Caco-2 (cell line): Measurements from ENCODE around the gene SPINK7. TPM values are rescaled to one million over a fixed set of nuclear protein-coding genes. Genes with fewer than 3 reads are reported as not detected.
A peak's percentile ranks its signal among the peaks of the same experiment; 100 is the strongest.

Experiments used
- BruUV-seq: library from RNA; stranded (reverse); fragments of 400-500 nt; replicated peaks from 2 replicates; lab custom pipeline; 2021; lab: Mats Ljungman, UMichigan
- CTCF ChIA-PET: fragments of 300-600 bp; sonication (Branson Sonifier 250); formaldehyde crosslinking; loops from one replicate; lab custom pipeline; 2022; ENCODE audit warnings: antibody characterized with exemption; lab: Charles Lee
- POLR2A ChIA-PET: fragments of 300-600 bp; sonication (Branson Sonifier 250); formaldehyde crosslinking; loops from one replicate; lab custom pipeline; 2022; ENCODE audit warnings: antibody characterized with exemption; lab: Charles Lee
- DNase-seq, 2 experiments: peaks; one replicate each; pipeline versions ENCODE4 v3.0.0 to v3.0.0-alpha.2; 2020 to 2022
- H3K27me3 ChIP-seq: replicated peaks from 2 replicates; pipeline ENCODE4 v1.6.0; 2011; ENCODE audit warnings: low read length; ENCODE audit not compliant: control insufficient read depth, insufficient read depth
- H3K36me3 ChIP-seq: 2 replicates; pipeline ENCODE4 v1.5.1; 2011; ENCODE audit warnings: low read length; ENCODE audit not compliant: control insufficient read depth, insufficient read depth
- H3K4me1 ChIP-seq: fragments of 250-450 bp; sonication (Bioruptor Pico); 2 replicates; pipeline ENCODE4 v1.5.1; 2020; ENCODE audit warnings: mild to moderate bottlenecking
- H3K4me3 ChIP-seq: 2 replicates; pipeline ENCODE4 v1.5.1; 2011; ENCODE audit warnings: low read depth, mild to moderate bottlenecking, control low read depth, low read length
- H3K9me3 ChIP-seq: fragments of 250-450 bp; sonication (Bioruptor Pico); 2 replicates; pipeline ENCODE4 v1.5.1; 2020; ENCODE audit warnings: mild to moderate bottlenecking, moderate library complexity
- H3K27ac Mint-ChIP-seq: one replicate; pipeline ENCODE4 v1.8.0; 2022; ENCODE audit warnings: mixed read lengths; ENCODE audit not compliant: unreplicated experiment
- H3K27me3 Mint-ChIP-seq: one replicate; pipeline ENCODE4 v1.8.0; 2022; ENCODE audit warnings: mixed read lengths; ENCODE audit not compliant: insufficient read depth, unreplicated experiment
- H3K36me3 Mint-ChIP-seq: one replicate; pipeline ENCODE4 v1.8.0; 2022; ENCODE audit warnings: mild to moderate bottlenecking, mixed read lengths; ENCODE audit not compliant: insufficient read depth, unreplicated experiment
- H3K4me1 Mint-ChIP-seq: one replicate; pipeline ENCODE4 v1.8.0; 2022; ENCODE audit warnings: low read depth, mixed read lengths; ENCODE audit not compliant: unreplicated experiment
- H3K4me3 Mint-ChIP-seq: one replicate; pipeline ENCODE4 v1.8.0; 2022; ENCODE audit warnings: mild to moderate bottlenecking, moderate library complexity, mixed read lengths; ENCODE audit not compliant: unreplicated experiment
- H3K9me3 Mint-ChIP-seq: one replicate; pipeline ENCODE4 v1.8.0; 2022; ENCODE audit warnings: mixed read lengths; ENCODE audit not compliant: unreplicated experiment
- intact Hi-C: fragments of 100-400 bp; cut with micrococcal nuclease; formaldehyde crosslinking; loops from one replicate; pipeline ENCODE4 v1.10.0; 2022; ENCODE audit not compliant: unreplicated experiment
- total RNA-seq: library from RNA; stranded (reverse); gene quantifications from 2 replicates; pipeline ENCODE4 v1.2.3, GENCODE V29; 2022
- TF ChIP-seq, protein P1 (sequence below), 2 experiments: fragments of 200-600 bp in 1 of 2; IDR thresholded peaks; 1 replicate in 1 of 2; 2 replicates in 1 of 2; pipeline versions ENCODE4 v1.5.1 to v1.8.0; 2011 to 2022; ENCODE audit warnings: antibody characterized with exemption in 1 of 2, control low read depth in 1 of 2, inconsistent platforms in 1 of 2, low read depth in 1 of 2, low read length in 1 of 2, mild to moderate bottlenecking in 1 of 2, moderate library complexity in 1 of 2; ENCODE audit not compliant: insufficient read depth in 1 of 2, severe bottlenecking in 1 of 2, unreplicated experiment in 1 of 2

The SPINK7 gene
- total RNA-seq, 1 experiment from 2014 or later: not detected

DNA sequence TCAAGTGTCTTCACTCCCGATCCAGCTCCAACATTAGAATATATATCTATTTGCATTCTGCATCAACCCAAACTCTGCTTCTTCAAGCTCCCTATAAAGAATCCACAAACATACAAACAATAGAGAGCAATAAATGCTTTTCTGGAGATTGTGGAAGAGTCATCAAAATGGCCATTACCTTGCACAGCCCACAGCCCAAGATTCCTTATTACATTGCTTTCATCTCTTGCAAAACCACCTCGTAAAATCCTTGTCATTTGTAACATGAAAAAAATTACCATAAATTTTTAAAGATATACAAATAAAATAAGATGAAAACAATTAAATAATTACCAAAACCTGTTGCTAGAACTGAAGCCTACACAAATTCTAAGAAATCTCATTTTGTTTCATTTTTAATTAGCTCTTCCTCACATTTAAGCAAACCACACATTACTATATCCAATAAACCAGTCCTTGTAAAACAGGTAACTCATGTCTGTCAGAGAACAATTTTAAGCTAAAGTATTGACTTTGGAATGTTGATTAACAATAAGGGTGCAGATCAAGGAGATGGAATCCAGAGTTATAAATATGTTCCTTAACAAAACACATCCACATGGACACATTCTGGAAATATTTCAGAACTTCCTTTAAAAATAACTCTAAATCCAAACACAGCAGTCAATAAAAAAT lies 30.3 kb downstream of the SPINK7 start:
- no peaks in the 10 kb centered on the region for H3K36me3 Mint-ChIP-seq
- ChIA-PET POLR2A (no interaction called here), CTCF (no interaction called here)
- H3K4me3 ChIP-seq: no peak overlapping the region
- intact Hi-C loops: no loop called here
- H3K4me1 Mint-ChIP-seq: peaks cover 11% of the 10 kb centered on the region
- TF ChIP-seq, protein P1, sequence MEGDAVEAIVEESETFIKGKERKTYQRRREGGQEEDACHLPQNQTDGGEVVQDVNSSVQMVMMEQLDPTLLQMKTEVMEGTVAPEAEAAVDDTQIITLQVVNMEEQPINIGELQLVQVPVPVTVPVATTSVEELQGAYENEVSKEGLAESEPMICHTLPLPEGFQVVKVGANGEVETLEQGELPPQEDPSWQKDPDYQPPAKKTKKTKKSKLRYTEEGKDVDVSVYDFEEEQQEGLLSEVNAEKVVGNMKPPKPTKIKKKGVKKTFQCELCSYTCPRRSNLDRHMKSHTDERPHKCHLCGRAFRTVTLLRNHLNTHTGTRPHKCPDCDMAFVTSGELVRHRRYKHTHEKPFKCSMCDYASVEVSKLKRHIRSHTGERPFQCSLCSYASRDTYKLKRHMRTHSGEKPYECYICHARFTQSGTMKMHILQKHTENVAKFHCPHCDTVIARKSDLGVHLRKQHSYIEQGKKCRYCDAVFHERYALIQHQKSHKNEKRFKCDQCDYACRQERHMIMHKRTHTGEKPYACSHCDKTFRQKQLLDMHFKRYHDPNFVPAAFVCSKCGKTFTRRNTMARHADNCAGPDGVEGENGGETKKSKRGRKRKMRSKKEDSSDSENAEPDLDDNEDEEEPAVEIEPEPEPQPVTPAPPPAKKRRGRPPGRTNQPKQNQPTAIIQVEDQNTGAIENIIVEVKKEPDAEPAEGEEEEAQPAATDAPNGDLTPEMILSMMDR (IDR thresholded peaks at IDR 0.05; ENCODE audit: insufficient read depth in 1 of 2, low read depth in 1 of 2, low read length in 1 of 2, severe bottlenecking in 1 of 2, unreplicated experiment in 1 of 2): no peak
- no peak for DNase-seq
- H3K36me3 ChIP-seq: no peaks in the 10 kb centered on the region
- H3K27ac Mint-ChIP-seq: no peak overlapping the region
- H3K9me3 Mint-ChIP-seq: no peaks in the 10 kb centered on the region
- no peaks in the 10 kb centered on the region for H3K27me3 ChIP-seq
- H3K4me1 ChIP-seq: no peaks in the 10 kb centered on the region
- peaks cover 2% of the 10 kb centered on the region for H3K27me3 Mint-ChIP-seq
- H3K9me3 ChIP-seq: no peaks in the 10 kb centered on the region
- no TSS peak for BruUV-seq
- no peak overlapping the region for H3K4me3 Mint-ChIP-seq

DNA sequence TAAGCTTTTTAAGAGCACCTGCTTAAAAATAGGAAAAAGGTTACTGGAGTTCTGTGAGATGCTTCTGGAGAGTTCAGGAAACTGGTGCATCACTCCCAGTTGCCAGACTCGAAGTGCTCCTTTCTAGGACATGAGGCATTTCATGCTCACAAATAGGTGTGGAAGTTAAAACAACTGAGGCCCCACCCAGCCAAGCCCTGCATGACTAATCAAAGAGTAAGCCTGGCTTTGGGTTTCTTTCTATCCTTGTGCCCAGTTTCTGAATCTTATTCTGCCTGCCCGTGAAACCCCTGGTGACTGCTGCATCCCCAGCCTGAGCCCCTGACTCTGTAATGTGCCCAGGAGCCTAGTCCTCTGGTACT lies 30.8 kb downstream of the SPINK7 start:
- Mint-ChIP-seq H3K4me3 (no peak overlapping the region), H3K4me1 (peaks cover 11% of the 10 kb centered on the region), H3K36me3 (no peaks in the 10 kb centered on the region), H3K27ac (no peak overlapping the region), H3K9me3 (no peaks in the 10 kb centered on the region), H3K27me3 (peaks cover 2% of the 10 kb centered on the region)
- no peaks in the 10 kb centered on the region for H3K27me3 ChIP-seq
- POLR2A ChIA-PET: no interaction called here
- DNase-seq: peak in 1 of 2 experiments; percentile 2
- no peaks in the 10 kb centered on the region for H3K4me1 ChIP-seq
- no TSS peak for BruUV-seq
- CTCF ChIA-PET: no interaction called here
- intact Hi-C loops: no loop called here
- TF ChIP-seq, protein P1 (IDR thresholded peaks at IDR 0.05; ENCODE audit: insufficient read depth in 1 of 2, low read depth in 1 of 2, low read length in 1 of 2, severe bottlenecking in 1 of 2, unreplicated experiment in 1 of 2): no peak
- H3K36me3 ChIP-seq: no peaks in the 10 kb centered on the region
- H3K4me3 ChIP-seq: no peak overlapping the region
- H3K9me3 ChIP-seq: no peaks in the 10 kb centered on the region

DNA sequence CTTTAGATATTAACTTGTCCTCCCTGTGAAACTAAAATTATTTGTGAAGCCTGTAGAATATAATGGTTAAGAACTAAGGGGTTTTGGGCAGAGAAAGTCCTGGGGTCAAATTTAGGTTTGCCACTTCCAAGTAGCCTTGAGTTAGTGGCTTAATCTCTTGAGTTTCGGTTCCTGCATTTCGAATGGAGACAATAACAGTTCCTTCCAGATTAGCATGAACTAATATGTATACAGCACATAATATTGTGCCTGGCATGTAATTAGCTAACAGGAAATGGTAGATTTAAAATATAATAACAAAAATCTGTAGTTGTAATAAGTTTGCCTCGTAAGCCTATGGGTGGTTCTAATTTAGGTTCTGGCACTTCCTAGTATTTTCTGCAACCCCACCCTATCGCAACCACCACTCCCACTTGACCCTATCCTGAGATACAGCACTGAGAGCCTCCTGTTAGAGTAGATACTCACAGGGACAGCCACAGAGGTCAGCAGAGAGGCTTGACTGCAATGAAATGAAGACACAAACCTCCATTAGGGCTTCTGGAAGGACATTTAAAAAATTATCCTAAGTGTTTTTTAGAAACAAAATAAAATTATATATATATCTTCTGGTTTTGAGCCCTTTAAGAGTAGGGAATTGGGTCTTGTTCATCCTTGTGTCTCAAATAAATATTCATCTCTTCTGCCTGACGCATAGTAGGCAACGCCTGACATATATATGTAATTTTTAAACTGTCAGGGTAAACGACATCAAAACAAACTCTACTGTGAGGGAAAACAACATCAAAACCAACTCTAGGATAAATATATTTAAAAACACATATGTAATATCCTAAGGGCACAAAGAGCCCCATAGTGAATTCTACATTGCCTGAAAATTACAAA lies 31.6 kb downstream of the SPINK7 start:
- no peak overlapping the region for H3K4me3 ChIP-seq
- H3K9me3 ChIP-seq: no peaks in the 10 kb centered on the region
- no TSS peak for BruUV-seq
- ChIA-PET CTCF (no interaction called here), POLR2A (no interaction called here)
- DNase-seq: no peak
- H3K27me3 ChIP-seq: no peaks in the 10 kb centered on the region
- Mint-ChIP-seq H3K9me3 (no peaks in the 10 kb centered on the region), H3K4me1 (peaks cover 11% of the 10 kb centered on the region), H3K36me3 (no peaks in the 10 kb centered on the region), H3K27me3 (peaks cover 2% of the 10 kb centered on the region), H3K4me3 (no peak overlapping the region), H3K27ac (no peak overlapping the region)
- H3K4me1 ChIP-seq: no peaks in the 10 kb centered on the region
- no peaks in the 10 kb centered on the region for H3K36me3 ChIP-seq
- intact Hi-C loops: no loop called here
- TF ChIP-seq, protein P1 (IDR thresholded peaks at IDR 0.05; ENCODE audit: insufficient read depth in 1 of 2, low read depth in 1 of 2, low read length in 1 of 2, severe bottlenecking in 1 of 2, unreplicated experiment in 1 of 2): no peak
